CD4-positive, alpha-beta T cell treated with Interleukin-6 at 100 ng/mL for 8 hours (primary cell): Measurements from ENCODE around the gene RANBP3.
"Not testable (repeated sequence)": the region's sequence is repeated elsewhere in the genome, so short reads cannot be mapped to it uniquely, and the experiment has no call there.

Experiments
- DNase-seq: peaks from one replicate; pipeline ENCODE4 v3.0.0-alpha.2; 2020; ENCODE audit warnings: mixed read lengths, low spot score

RANBP3 gene

GRCh38 chr19:5977785-5978605 is at the start of gene RANBP3:
TSS of gene RANBP3 (minus strand) at chr19:5978140. CDS start at chr19:5978082, 58 bp downstream.
- DNase-seq: peak; percentile 100

- DNase-seq: no peak
These were observed 48.7 kb upstream of the RANBP3 start for GRCh38 chr19:6026390-6027227.

GRCh38 chr19:6024756-6025155 is 46.8 kb upstream of the RANBP3 start:
- DNase-seq: not testable (repeated sequence)

- DNase-seq: no peak
These were observed 46.0 kb upstream of the RANBP3 start for GRCh38 chr19:6023936-6024335.

GRCh38 chr19:6023085-6023682 is 45.2 kb upstream of the RANBP3 start:
- no peak for DNase-seq

- DNase-seq: no peak
These were observed 44.7 kb upstream of the RANBP3 start for GRCh38 chr19:6022570-6023064.

- DNase-seq: peak; percentile 70
These were observed 44.1 kb upstream of the RANBP3 start for GRCh38 chr19:6021878-6022569.

GRCh38 chr19:6020972-6021805 is 43.2 kb upstream of the RANBP3 start:
- no peak for DNase-seq

GRCh38 chr19:6020166-6020882 is 42.4 kb upstream of the RANBP3 start:
- no peak for DNase-seq

GRCh38 chr19:6018786-6019185 is 40.8 kb upstream of the RANBP3 start:
- DNase-seq: no peak

- DNase-seq: no peak
These were observed 39.6 kb upstream of the RANBP3 start for GRCh38 chr19:6017576-6017975.

GRCh38 chr19:6015841-6016545 is 38.1 kb upstream of the RANBP3 start:
- no peak for DNase-seq

GRCh38 chr19:6014551-6015135 is 36.7 kb upstream of the RANBP3 start:
- no peak for DNase-seq

- DNase-seq: no peak
These were observed 34.7 kb upstream of the RANBP3 start for GRCh38 chr19:6012426-6013170.

GRCh38 chr19:6011794-6012193 is 33.9 kb upstream of the RANBP3 start:
- no peak for DNase-seq

- DNase-seq: no peak
These were observed 33.3 kb upstream of the RANBP3 start for GRCh38 chr19:6011206-6011605.

GRCh38 chr19:6010107-6010506 is 32.2 kb upstream of the RANBP3 start:
- DNase-seq: no peak

- DNase-seq: no peak
These were observed 29.9 kb upstream of the RANBP3 start for GRCh38 chr19:6007866-6008265.

- no peak for DNase-seq
These were observed 29.0 kb upstream of the RANBP3 start for GRCh38 chr19:6006896-6007295.
